CD4-positive, alpha-beta T cell (primary cell): ENCODE measurements around the gene ANKRD17. TPM values are rescaled to one million over a fixed set of nuclear protein-coding genes. Genes with fewer than 3 reads are reported as not detected.
"Not testable (repeated sequence)": the region's sequence is repeated elsewhere in the genome, so short reads cannot be mapped to it uniquely, and the experiment has no call there.

ENCODE experiments used
- ATAC-seq: fragments of 200-7000 bp; cut with Tn5 transposase; one replicate; pipeline ENCODE4 v1.10.0; 2022; ENCODE audit warnings: mild to moderate bottlenecking; ENCODE audit not compliant: poor library complexity
- CTCF ChIA-PET: fragments of 350-600 bp; sonication (Branson Sonifier 250); formaldehyde crosslinking; loops from one replicate; lab custom pipeline; 2021; ENCODE audit warnings: antibody characterized with exemption, inconsistent platforms; lab: Charles Lee
- POLR2A ChIA-PET: fragments of 350-600 bp; sonication (Branson Sonifier 250); formaldehyde crosslinking; loops from one replicate; lab custom pipeline; 2021; ENCODE audit warnings: antibody characterized with exemption, inconsistent platforms; lab: Charles Lee
- DNase-seq, 14 experiments: peaks; one replicate each; pipeline ENCODE4 v3.0.0-alpha.2; 2013 to 2020; ENCODE audit warnings: mixed read lengths in 2 of 14
- H3K27ac ChIP-seq, 2 donors: one replicate each; pipeline versions ENCODE4 v1.5.1 to v1.7.0; 2013; ENCODE audit warnings: low read length in 2 of 2, low read depth in 1 of 2, mild to moderate bottlenecking in 1 of 2
- H3K27me3 ChIP-seq, 2 experiments: 1 replicate in 1 of 2; 2 replicates in 1 of 2; pipeline versions ENCODE4 v1.6.1 to v1.7.0; 2013; ENCODE audit warnings: low read length in 2 of 2, control low read depth in 1 of 2, mild to moderate bottlenecking in 1 of 2, moderate library complexity in 1 of 2; ENCODE audit not compliant: insufficient read depth in 2 of 2, control insufficient read depth in 1 of 2
- H3K36me3 ChIP-seq: one replicate; pipeline ENCODE4 v1.6.1; 2013; ENCODE audit warnings: low read length, control low read depth; ENCODE audit not compliant: insufficient read depth
- H3K4me1 ChIP-seq: one replicate; pipeline ENCODE4 v1.6.1; 2013; ENCODE audit warnings: low read length, control low read depth; ENCODE audit not compliant: insufficient read depth
- H3K4me3 ChIP-seq: one replicate; pipeline ENCODE4 v1.5.1; 2013; ENCODE audit warnings: mild to moderate bottlenecking, low read length, moderate library complexity
- H3K9me3 ChIP-seq, 2 experiments: 1 replicate in 1 of 2; 2 replicates in 1 of 2; pipeline versions ENCODE4 v1.6.1 to v1.7.0; 2013; ENCODE audit warnings: low read length in 2 of 2, mild to moderate bottlenecking in 2 of 2, control low read depth in 1 of 2, moderate library complexity in 1 of 2; ENCODE audit not compliant: control insufficient read depth in 1 of 2, insufficient read depth in 1 of 2
- H3K27ac Mint-ChIP-seq: one replicate; pipeline ENCODE4 v1.8.0; 2020; ENCODE audit warnings: mixed read lengths
- H3K27me3 Mint-ChIP-seq: one replicate; pipeline ENCODE4 v1.8.0; 2021; ENCODE audit warnings: mixed read lengths
- H3K36me3 Mint-ChIP-seq: one replicate; pipeline ENCODE4 v1.8.0; 2021; ENCODE audit warnings: low read depth, mixed read lengths
- H3K4me1 Mint-ChIP-seq: one replicate; pipeline ENCODE4 v1.8.0; 2021; ENCODE audit warnings: low read depth, mixed read lengths
- H3K4me3 Mint-ChIP-seq: one replicate; pipeline ENCODE4 v1.8.0; 2020; ENCODE audit warnings: mild to moderate bottlenecking, mixed read lengths
- H3K9me3 Mint-ChIP-seq: one replicate; pipeline ENCODE4 v1.8.0; 2020; ENCODE audit warnings: mixed read lengths
- intact Hi-C, 2 experiments: fragments of 100-400 bp; cut with DNase I in 1 of 2; cut with micrococcal nuclease in 1 of 2; formaldehyde crosslinking; loops; one replicate each; pipeline versions ENCODE4 v1.15.1 to v1.9.0; 2023 to 2025; cut with DNase I, micrococcal nuclease
- total RNA-seq, 174 experiments: library from RNA in 2 of 174; stranded (reverse) in 2 of 174; gene quantifications; one replicate each; pipeline ENCODE4 v1.2.3 and lab custom pipeline; 2021 to 2026
- TF ChIP-seq, protein P1 (sequence below): fragments of 200-600 bp; IDR thresholded peaks from one replicate; pipeline ENCODE4 v1.8.0; 2022; ENCODE audit warnings: antibody characterized with exemption, mild to moderate bottlenecking

ANKRD17 gene
- total RNA-seq, 2 experiments from 2014 or later, result 31.9 to 34.1 TPM

DNA sequence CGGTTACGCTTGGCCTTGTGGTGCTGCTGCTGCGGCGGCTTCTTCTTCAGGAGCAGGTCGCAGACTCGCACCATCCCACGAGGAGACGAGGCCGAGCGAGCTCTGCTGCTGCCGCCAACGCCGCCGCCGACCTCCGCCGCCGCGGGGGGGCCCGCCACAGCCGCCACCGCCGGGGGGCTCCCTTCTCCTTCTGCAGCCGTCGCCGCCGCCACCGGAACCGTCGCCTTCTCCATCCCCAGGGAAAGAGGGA, 237 bp downstream of the ANKRD17 start:
- intact Hi-C loops, result loop anchor here (2.0 to 5.0 kb wide), 5 partner anchors 36 to 899 kb away; partner anchors contain the start of gene MTHFD2L (in 1 of the 2)
- ATAC-seq (peak; percentile 22), DNase-seq (no peak)
- no peaks in the 10 kb centered on the region for H3K9me3 ChIP-seq
- H3K4me3 ChIP-seq, result peak overlapping the region; percentile 74
- TF ChIP-seq, protein P1, sequence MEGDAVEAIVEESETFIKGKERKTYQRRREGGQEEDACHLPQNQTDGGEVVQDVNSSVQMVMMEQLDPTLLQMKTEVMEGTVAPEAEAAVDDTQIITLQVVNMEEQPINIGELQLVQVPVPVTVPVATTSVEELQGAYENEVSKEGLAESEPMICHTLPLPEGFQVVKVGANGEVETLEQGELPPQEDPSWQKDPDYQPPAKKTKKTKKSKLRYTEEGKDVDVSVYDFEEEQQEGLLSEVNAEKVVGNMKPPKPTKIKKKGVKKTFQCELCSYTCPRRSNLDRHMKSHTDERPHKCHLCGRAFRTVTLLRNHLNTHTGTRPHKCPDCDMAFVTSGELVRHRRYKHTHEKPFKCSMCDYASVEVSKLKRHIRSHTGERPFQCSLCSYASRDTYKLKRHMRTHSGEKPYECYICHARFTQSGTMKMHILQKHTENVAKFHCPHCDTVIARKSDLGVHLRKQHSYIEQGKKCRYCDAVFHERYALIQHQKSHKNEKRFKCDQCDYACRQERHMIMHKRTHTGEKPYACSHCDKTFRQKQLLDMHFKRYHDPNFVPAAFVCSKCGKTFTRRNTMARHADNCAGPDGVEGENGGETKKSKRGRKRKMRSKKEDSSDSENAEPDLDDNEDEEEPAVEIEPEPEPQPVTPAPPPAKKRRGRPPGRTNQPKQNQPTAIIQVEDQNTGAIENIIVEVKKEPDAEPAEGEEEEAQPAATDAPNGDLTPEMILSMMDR, result peak; percentile 22
- H3K36me3 ChIP-seq, result no peaks in the 10 kb centered on the region
- peaks cover 45% of the 10 kb centered on the region for H3K36me3 Mint-ChIP-seq
- no peaks in the 10 kb centered on the region for H3K9me3 Mint-ChIP-seq
- CTCF ChIA-PET, result interaction anchor here (0.8 to 3.3 kb wide), 7 partner anchors 14 to 188 kb away, joined by 3 to 17 read pairs (median 8); no protein-coding TSS in a partner anchor
- H3K27ac Mint-ChIP-seq, result peak overlapping the region; percentile 99
- no peaks in the 10 kb centered on the region for H3K27me3 ChIP-seq
- POLR2A ChIA-PET, result interaction anchor here (0.7 to 5.1 kb wide), 12 partner anchors 8 to 219 kb away, joined by 3 to 63 read pairs (median 4); partner anchors contain the start of gene COX18
- peak overlapping the region; percentile 95 to 96 for H3K27ac ChIP-seq
- no peaks in the 10 kb centered on the region for H3K27me3 Mint-ChIP-seq
- H3K4me1 Mint-ChIP-seq, result peaks cover 82% of the 10 kb centered on the region
- peaks cover 24% of the 10 kb centered on the region for H3K4me1 ChIP-seq
- peak overlapping the region; percentile 100 for H3K4me3 Mint-ChIP-seq

DNA sequence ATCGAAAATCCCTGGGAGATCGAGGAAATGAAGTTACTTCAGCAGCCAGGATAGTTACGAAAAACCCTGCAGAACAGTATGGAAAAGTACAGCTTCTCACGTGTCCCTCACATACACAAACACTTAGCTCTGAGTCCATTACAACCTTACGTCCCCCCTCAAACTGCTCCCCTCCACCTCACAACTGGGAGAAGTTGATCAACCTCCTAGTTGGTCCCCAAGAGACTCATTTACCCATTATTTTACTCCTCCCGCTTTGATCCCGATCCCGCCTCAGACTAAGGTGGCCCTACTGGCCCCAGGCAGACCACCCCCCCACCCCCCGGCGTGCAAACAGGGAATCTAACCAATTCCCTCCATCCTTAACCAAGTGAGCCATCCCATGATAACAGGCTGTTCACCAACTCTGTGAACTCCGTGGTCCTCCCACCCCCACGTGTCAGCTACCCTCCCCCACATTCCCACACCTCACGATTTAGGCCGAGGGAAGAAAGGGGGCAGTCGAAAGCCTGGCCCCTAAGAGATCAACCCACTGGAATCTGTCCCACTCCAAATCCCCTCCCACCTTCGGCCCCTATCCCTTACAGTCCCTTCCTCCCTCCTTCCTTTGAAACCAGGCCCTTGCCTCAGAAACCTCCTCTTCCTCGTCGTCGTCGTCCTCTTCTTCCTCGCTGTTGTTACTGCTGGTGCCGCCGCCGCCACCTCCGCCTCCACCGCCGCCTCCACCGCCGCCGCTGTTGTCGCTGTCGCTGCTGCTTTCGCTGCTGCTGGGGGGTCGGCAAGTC, 755 bp downstream of the ANKRD17 start:
- intact Hi-C loops, result loop anchor here (1.0 to 5.0 kb wide), 6 partner anchors 36 to 899 kb away; partner anchors contain the start of gene MTHFD2L (in 1 of the 2)
- H3K27ac ChIP-seq, result peak overlapping the region; percentile 95 to 96
- DNase-seq (peak in 4 of 14 experiments; percentile 5 to 46 (median 26)), ATAC-seq (peak; percentile 14)
- H3K36me3 ChIP-seq, result no peaks in the 10 kb centered on the region
- CTCF ChIA-PET, result interaction anchor here (1.0 to 3.3 kb wide), 10 partner anchors 14 to 190 kb away, joined by 3 to 17 read pairs (median 6); no protein-coding TSS in a partner anchor
- H3K4me1 ChIP-seq, result peaks cover 24% of the 10 kb centered on the region
- peak overlapping the region; percentile 74 for H3K4me3 ChIP-seq
- POLR2A ChIA-PET, result interaction anchor here (0.6 to 5.1 kb wide), 13 partner anchors 8 to 196 kb away, joined by 3 to 63 read pairs (median 4); partner anchors contain the start of gene COX18
- peak overlapping the region; percentile 100 for H3K4me3 Mint-ChIP-seq
- H3K36me3 Mint-ChIP-seq, result peaks cover 50% of the 10 kb centered on the region
- no peaks in the 10 kb centered on the region for H3K9me3 ChIP-seq
- H3K27ac Mint-ChIP-seq, result peak overlapping the region; percentile 99
- no peaks in the 10 kb centered on the region for H3K9me3 Mint-ChIP-seq
- no peaks in the 10 kb centered on the region for H3K27me3 ChIP-seq
- no peaks in the 10 kb centered on the region for H3K27me3 Mint-ChIP-seq
- TF ChIP-seq, protein P1, result no peak
- H3K4me1 Mint-ChIP-seq, result peaks cover 82% of the 10 kb centered on the region

DNA sequence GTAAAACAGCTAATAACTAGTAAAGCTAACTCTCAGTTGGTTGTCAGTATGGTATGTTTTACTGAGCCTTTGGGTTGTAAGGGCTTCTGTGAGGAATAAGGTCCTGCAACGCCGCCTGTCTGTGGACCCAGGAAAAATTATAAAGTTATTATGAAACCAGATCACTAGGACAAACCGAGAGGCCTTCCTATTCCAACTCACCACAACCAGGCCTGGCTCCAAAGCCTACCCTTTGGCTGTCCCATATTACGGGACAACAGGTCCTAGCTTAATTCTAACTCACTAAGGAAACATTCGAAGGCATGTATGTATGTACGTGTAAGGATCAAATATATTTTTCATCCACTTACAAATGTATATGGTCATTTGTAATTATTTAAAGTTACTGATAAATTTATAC, 1.4 kb downstream of the ANKRD17 start:
- Mint-ChIP-seq H3K27me3 (no peaks in the 10 kb centered on the region), H3K27ac (peak overlapping the region; percentile 99), H3K4me3 (peak overlapping the region; percentile 100), H3K9me3 (no peaks in the 10 kb centered on the region), H3K4me1 (peaks cover 83% of the 10 kb centered on the region), H3K36me3 (peaks cover 56% of the 10 kb centered on the region)
- peak overlapping the region; percentile 74 for H3K4me3 ChIP-seq
- TF ChIP-seq, protein P1, result peak; percentile 73
- DNase-seq (peak; percentile 37 to 83 (median 56)), ATAC-seq (peak; percentile 37)
- no peaks in the 10 kb centered on the region for H3K9me3 ChIP-seq
- peaks cover 24% of the 10 kb centered on the region for H3K4me1 ChIP-seq
- ChIA-PET CTCF (interaction anchor here (0.6 to 3.3 kb wide), 15 partner anchors 13 to 194 kb away, joined by 3 to 17 read pairs (median 4); no protein-coding TSS in a partner anchor), POLR2A (interaction anchor here (0.6 to 5.1 kb wide), 5 partner anchors 35 to 190 kb away, joined by 3 to 63 read pairs (median 13); partner anchors contain the start of gene COX18)
- no peaks in the 10 kb centered on the region for H3K27me3 ChIP-seq
- peak overlapping the region; percentile 95 to 96 for H3K27ac ChIP-seq
- H3K36me3 ChIP-seq, result no peaks in the 10 kb centered on the region
- intact Hi-C loops, result loop anchor here (1.0 to 5.0 kb wide), 5 partner anchors 35 to 900 kb away; partner anchors contain the start of gene MTHFD2L (in 1 of the 2)

DNA sequence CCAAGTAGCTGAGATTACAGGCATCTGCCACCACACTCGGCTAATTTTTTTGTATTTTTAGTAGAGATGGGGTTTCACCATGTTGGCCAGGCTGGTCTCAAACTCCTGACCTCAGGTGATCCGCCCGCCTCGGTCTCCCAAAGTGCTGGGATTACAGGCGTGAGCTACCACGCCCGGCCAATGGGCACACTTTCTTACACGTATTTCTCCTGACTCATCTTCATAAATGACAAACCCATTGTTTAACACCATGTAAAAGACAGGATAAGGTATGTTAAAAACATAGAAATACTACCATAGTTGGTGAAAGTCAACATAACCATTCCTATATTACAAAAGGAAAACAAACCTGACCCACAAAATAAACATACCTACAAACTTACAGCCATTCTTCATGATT, 2.8 kb downstream of the ANKRD17 start:
- H3K9me3 ChIP-seq, H3K27me3 Mint-ChIP-seq, H3K27ac Mint-ChIP-seq, H3K27me3 ChIP-seq, ATAC-seq, H3K4me3 ChIP-seq, H3K27ac ChIP-seq, DNase-seq, H3K36me3 ChIP-seq, H3K9me3 Mint-ChIP-seq, CTCF ChIA-PET: not testable (repeated sequence)
- H3K36me3 Mint-ChIP-seq, result peaks cover 64% of the 10 kb centered on the region
- peaks cover 86% of the 10 kb centered on the region for H3K4me1 Mint-ChIP-seq
- intact Hi-C loops, result loop anchor here (5.0 kb wide), 4 partner anchors 34 to 901 kb away; partner anchors contain the start of gene MTHFD2L (in 1 of the 2)
- H3K4me3 Mint-ChIP-seq, result peak overlapping the region; percentile 100
- H3K4me1 ChIP-seq, result peaks cover 24% of the 10 kb centered on the region
- POLR2A ChIA-PET, result interaction anchor here (2.3 kb wide), 1 partner anchor 127 kb away, joined by 8 read pairs; no protein-coding TSS in a partner anchor
